GM12875 (cell line): ENCODE data around the gene KLRK1.
"Not testable (repeated sequence)": the region's sequence is repeated elsewhere in the genome, so short reads cannot be mapped to it uniquely, and the experiment has no call there.

Experiments used
- H3K4me3 ChIP-seq: one replicate; pipeline ENCODE4 v1.5.1; 2011; ENCODE audit warnings: low read depth, low read length, control low read depth
- CTCF ChIP-seq: IDR thresholded peaks from 2 replicates; pipeline ENCODE4 v1.5.1; 2011; ENCODE audit warnings: low read depth, mild to moderate bottlenecking, control low read depth, inconsistent platforms, low read length, moderate library complexity, borderline replicate concordance; ENCODE audit not compliant: insufficient read depth

KLRK1 gene

GRCh38 chr12:10405294-10405693, 15.5 kb upstream of the KLRK1 start:
- TF ChIP-seq CTCF = no peak
- H3K4me3 ChIP-seq = no peak overlapping the region

- no peak for TF ChIP-seq CTCF
- H3K4me3 ChIP-seq = no peak overlapping the region
These were observed 15.0 kb upstream of the KLRK1 start for GRCh38 chr12:10404798-10405197.

GRCh38 chr12:10400829-10401228, 11.0 kb upstream of the KLRK1 start:
- no peak for TF ChIP-seq CTCF
- no peak overlapping the region for H3K4me3 ChIP-seq

GRCh38 chr12:10398168-10398567, 8.3 kb upstream of the KLRK1 start:
- H3K4me3 ChIP-seq = no peak overlapping the region

GRCh38 chr12:10397296-10397695, 7.5 kb upstream of the KLRK1 start:
- H3K4me3 ChIP-seq = no peak overlapping the region
- no peak for TF ChIP-seq CTCF

More at GRCh38 chr12:10398168-10398567, 8.3 kb upstream of the KLRK1 start:
- TF ChIP-seq CTCF = no peak

GRCh38 chr12:10396176-10396575, 6.3 kb upstream of the KLRK1 start:
- H3K4me3 ChIP-seq = not testable (repeated sequence)

GRCh38 chr12:10395390-10395998, 5.7 kb upstream of the KLRK1 start:
- no peak overlapping the region for H3K4me3 ChIP-seq
- no peak for TF ChIP-seq CTCF

GRCh38 chr12:10394531-10395152, 4.8 kb upstream of the KLRK1 start:
- H3K4me3 ChIP-seq = not testable (repeated sequence)
